PFSK-1 (cell line): Measurements from ENCODE around the gene CHRD.

Experiments
- FOXP2 ChIP-seq: optimal IDR thresholded peaks from 2 replicates; pipeline ENCODE3; 2011; ENCODE audit warnings: borderline replicate concordance, control low read depth, inconsistent platforms; ENCODE audit not compliant: insufficient read depth; ENCODE audit errors: extremely low read length, extremely low read depth
- POLR2AphosphoS5 ChIP-seq: IDR thresholded peaks from 2 replicates; pipeline ENCODE4 v1.6.1; 2012; ENCODE audit warnings: low read depth, mild to moderate bottlenecking, control low read depth, low read length, moderate library complexity
- SIN3A ChIP-seq: IDR thresholded peaks from 2 replicates; pipeline ENCODE4 v1.6.1; 2012; ENCODE audit warnings: mild to moderate bottlenecking, low read length, moderate library complexity, borderline replicate concordance; ENCODE audit not compliant: insufficient read depth
- TAF1 ChIP-seq: IDR thresholded peaks from 2 replicates; pipeline ENCODE4 v1.6.1; 2012; ENCODE audit warnings: low read length, control low read depth, borderline replicate concordance; ENCODE audit not compliant: insufficient read depth
- TF ChIP-seq, protein P1 (sequence below), 2 experiments: IDR thresholded peaks; 2 replicates each; pipeline versions ENCODE4 v1.6.1 to v1.8.0; 2011 to 2012; ENCODE audit warnings: low read depth in 2 of 2, low read length in 2 of 2, control low read depth in 1 of 2, inconsistent platforms in 1 of 2, mild to moderate bottlenecking in 1 of 2, moderate library complexity in 1 of 2; ENCODE audit not compliant: insufficient read depth in 1 of 2

Gene CHRD

DNA sequence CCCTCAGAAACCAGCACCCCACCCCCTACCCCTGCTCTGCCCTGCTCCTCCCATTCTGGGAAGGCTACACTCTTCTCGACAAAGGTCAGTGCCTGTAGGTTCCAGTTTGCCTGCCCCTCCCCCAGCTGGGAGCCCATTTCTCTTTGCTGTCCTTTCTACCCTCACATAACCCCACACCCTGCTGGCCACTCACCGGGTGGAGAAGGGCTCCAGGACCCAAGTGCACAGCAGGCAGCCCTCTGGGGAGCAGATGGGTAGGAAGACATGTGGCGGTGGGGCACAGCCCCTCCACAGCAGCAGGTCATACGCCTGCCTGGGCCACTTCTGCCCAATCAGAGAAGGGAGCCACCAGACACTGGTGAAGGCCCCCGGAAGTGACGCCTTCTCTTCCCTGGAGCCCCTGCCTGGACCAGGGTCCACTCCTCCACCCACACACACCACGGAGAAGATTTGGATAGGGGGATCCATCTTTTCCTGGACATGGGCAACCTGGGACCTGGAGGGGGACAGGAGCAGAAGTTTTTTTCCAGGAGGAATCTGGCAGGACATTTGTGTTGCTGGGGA is 1.9 kb upstream of the CHRD start, which contains the start of gene THPO:
TSS of gene THPO (minus strand) at position 326 of the 564 bp plus-strand sequence. CDS start 1,948 bp downstream, outside the sequence.
- no peak for TF ChIP-seq TAF1
- no peak for TF ChIP-seq SIN3A
- TF ChIP-seq, protein P1, sequence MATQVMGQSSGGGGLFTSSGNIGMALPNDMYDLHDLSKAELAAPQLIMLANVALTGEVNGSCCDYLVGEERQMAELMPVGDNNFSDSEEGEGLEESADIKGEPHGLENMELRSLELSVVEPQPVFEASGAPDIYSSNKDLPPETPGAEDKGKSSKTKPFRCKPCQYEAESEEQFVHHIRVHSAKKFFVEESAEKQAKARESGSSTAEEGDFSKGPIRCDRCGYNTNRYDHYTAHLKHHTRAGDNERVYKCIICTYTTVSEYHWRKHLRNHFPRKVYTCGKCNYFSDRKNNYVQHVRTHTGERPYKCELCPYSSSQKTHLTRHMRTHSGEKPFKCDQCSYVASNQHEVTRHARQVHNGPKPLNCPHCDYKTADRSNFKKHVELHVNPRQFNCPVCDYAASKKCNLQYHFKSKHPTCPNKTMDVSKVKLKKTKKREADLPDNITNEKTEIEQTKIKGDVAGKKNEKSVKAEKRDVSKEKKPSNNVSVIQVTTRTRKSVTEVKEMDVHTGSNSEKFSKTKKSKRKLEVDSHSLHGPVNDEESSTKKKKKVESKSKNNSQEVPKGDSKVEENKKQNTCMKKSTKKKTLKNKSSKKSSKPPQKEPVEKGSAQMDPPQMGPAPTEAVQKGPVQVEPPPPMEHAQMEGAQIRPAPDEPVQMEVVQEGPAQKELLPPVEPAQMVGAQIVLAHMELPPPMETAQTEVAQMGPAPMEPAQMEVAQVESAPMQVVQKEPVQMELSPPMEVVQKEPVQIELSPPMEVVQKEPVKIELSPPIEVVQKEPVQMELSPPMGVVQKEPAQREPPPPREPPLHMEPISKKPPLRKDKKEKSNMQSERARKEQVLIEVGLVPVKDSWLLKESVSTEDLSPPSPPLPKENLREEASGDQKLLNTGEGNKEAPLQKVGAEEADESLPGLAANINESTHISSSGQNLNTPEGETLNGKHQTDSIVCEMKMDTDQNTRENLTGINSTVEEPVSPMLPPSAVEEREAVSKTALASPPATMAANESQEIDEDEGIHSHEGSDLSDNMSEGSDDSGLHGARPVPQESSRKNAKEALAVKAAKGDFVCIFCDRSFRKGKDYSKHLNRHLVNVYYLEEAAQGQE (IDR thresholded peaks at IDR 0.05; ENCODE audit: insufficient read depth in 1 of 2, low read depth in 2 of 2, low read length in 2 of 2) = no peak
- no peak for TF ChIP-seq POLR2AphosphoS5
- no peak for TF ChIP-seq FOXP2

DNA sequence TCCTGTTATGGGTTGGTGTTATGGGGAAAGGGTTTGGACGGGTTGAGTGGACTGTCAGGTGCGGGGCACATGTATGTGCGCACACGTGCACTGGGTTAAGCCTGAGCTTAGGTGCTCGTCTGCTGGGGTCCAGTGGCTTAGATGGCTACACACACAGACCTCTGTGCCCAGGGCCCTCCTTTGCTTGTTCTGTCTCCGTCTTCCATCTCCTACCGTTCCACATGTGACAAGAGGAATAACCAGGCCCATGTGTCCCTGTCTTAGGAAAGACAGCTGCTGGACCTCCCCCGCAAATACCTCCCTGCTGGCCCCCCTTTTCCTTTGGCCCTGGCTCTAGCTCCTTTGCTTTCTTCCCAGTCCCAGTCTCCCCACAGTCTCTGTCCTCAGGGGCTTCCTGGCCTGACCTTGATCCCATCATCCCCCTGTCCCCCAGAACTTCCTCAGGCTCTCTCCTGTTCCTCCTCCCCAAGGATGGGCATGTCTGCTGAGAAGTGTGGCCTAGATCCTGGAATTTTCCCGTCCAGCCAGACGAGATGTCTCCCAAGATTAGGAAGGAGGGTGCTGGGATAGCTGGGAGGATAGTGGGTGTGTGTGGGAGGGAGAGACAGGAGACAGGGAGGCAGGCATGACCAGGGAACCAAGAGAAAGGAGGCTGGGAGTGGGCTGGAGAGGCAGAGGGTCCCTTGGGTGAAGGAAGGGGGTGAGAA is 1.1 kb upstream of the CHRD start:
- no peak for TF ChIP-seq FOXP2
- TF ChIP-seq, protein P1 (IDR thresholded peaks at IDR 0.05; ENCODE audit: insufficient read depth in 1 of 2, low read depth in 2 of 2, low read length in 2 of 2) = no peak
- TF ChIP-seq TAF1 = no peak
- TF ChIP-seq POLR2AphosphoS5 = no peak
- no peak for TF ChIP-seq SIN3A

DNA sequence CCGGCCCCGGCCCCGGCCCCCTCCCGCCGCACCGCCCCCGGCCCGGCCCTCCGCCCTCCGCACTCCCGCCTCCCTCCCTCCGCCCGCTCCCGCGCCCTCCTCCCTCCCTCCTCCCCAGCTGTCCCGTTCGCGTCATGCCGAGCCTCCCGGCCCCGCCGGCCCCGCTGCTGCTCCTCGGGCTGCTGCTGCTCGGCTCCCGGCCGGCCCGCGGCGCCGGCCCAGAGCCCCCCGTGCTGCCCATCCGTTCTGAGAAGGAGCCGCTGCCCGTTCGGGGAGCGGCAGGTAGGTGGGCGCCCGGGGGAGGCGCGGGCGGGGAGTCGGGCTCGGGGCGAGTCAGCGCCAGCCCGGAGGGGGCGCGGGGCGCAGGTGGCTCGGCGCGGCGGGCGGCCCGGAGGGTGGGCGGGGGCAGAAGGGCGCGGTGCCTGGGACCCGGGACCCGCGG is 352 bp downstream of the CHRD start:
- TF ChIP-seq TAF1 = no peak
- TF ChIP-seq, protein P1 (IDR thresholded peaks at IDR 0.05; ENCODE audit: insufficient read depth in 1 of 2, low read depth in 2 of 2, low read length in 2 of 2) = no peak

DNA sequence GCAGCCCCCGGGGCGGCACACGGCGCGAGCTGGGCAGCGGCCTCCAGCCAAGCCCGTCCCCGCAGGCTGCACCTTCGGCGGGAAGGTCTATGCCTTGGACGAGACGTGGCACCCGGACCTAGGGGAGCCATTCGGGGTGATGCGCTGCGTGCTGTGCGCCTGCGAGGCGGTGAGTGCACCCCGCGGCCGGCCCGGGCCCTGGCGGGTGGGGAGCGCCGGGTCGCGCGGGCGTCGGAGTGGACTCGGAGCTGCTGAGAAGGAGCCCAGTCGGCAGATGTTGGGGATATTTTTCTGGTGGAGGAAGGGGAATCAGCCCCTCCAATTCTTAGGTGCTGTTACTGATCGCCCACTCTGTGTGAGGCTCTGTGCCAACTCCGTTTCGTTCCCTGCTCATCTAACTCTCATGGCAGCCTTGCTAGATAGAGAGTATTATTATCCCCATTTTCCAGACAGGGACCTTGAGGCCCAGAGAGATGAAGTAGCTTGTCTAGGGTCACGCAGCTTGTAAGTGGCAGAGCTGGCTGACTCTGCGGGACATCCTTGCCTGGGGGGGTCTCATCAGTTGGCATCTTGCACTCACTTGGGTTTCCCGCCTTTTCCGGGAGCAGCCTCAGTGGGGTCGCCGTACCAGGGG is 890 bp downstream of the CHRD start:
- TF ChIP-seq, protein P1 (IDR thresholded peaks at IDR 0.05; ENCODE audit: insufficient read depth in 1 of 2, low read depth in 2 of 2, low read length in 2 of 2) = no peak
- TF ChIP-seq POLR2AphosphoS5 (no peak), SIN3A (no peak), FOXP2 (no peak), TAF1 (no peak)
